A673 (cell line): Measurements from ENCODE around the gene ZNF212. TPM values are rescaled to one million over a fixed set of nuclear protein-coding genes. Genes with fewer than 3 reads are reported as not detected.
"Not testable (repeated sequence)": the region's sequence is repeated elsewhere in the genome, so short reads cannot be mapped to it uniquely, and the experiment has no call there.

ENCODE experiments used
- BruUV-seq: library from RNA; stranded (reverse); fragments of 400-500 nt; replicated peaks from 2 replicates; lab custom pipeline; 2021; lab: Mats Ljungman, UMichigan
- CTCF ChIA-PET: fragments of 300-600 bp; sonication (Branson Sonifier 250); formaldehyde crosslinking; loops from one replicate; lab custom pipeline; 2022; ENCODE audit warnings: antibody characterized with exemption; lab: Charles Lee
- POLR2A ChIA-PET: fragments of 300-600 bp; sonication (Branson Sonifier 250); formaldehyde crosslinking; loops from one replicate; lab custom pipeline; 2022; ENCODE audit warnings: antibody characterized with exemption; ENCODE audit not compliant: low non-redundant PET; lab: Charles Lee
- DNase-seq: peaks from one replicate; pipeline ENCODE4 v3.0.0-alpha.2; 2015; ENCODE audit warnings: low spot score
- H3K27ac ChIP-seq: fragments of 200-600 bp; sonication (generic); 2 replicates; pipeline ENCODE4 v1.5.1; 2016; ENCODE audit warnings: mixed run types, low read depth, mild to moderate bottlenecking, mixed read lengths, antibody characterized with exemption, low read length; ENCODE audit not compliant: poor library complexity, severe bottlenecking
- H3K27me3 ChIP-seq: fragments of 200-600 bp; sonication (generic); replicated peaks from 2 replicates; pipeline ENCODE4 v1.6.1; 2017; ENCODE audit warnings: mixed run types, low read depth, mild to moderate bottlenecking, mixed read lengths, antibody characterized with exemption, low read length; ENCODE audit not compliant: insufficient read depth, poor library complexity
- H3K36me3 ChIP-seq: fragments of 200-600 bp; sonication (generic); 2 replicates; pipeline ENCODE4 v1.6.1; 2016; ENCODE audit warnings: mixed run types, mild to moderate bottlenecking, mixed read lengths, antibody characterized with exemption, low read length; ENCODE audit not compliant: insufficient read depth, poor library complexity, severe bottlenecking
- H3K4me1 ChIP-seq: fragments of 200-600 bp; sonication (generic); 2 replicates; pipeline ENCODE4 v1.6.1; 2017; ENCODE audit warnings: mixed run types, mild to moderate bottlenecking, mixed read lengths, antibody characterized with exemption, low read length; ENCODE audit not compliant: insufficient read depth, poor library complexity, severe bottlenecking
- H3K4me3 ChIP-seq: fragments of 200-600 bp; sonication (generic); 2 replicates; pipeline ENCODE4 v1.5.1; 2016; ENCODE audit warnings: low read depth, mixed run types, mild to moderate bottlenecking, mixed read lengths, low read length; ENCODE audit not compliant: poor library complexity, severe bottlenecking
- H3K9me3 ChIP-seq: fragments of 200-600 bp; sonication (generic); 2 replicates; pipeline ENCODE4 v1.6.1; 2016; ENCODE audit warnings: mixed run types, low read depth, mild to moderate bottlenecking, mixed read lengths, antibody characterized with exemption, low read length; ENCODE audit not compliant: poor library complexity, severe bottlenecking
- EZH2 ChIP-seq: fragments of 200-600 bp; sonication (generic); IDR thresholded peaks from 2 replicates; pipeline ENCODE4 v1.6.1; 2017; ENCODE audit warnings: borderline replicate concordance, low read depth, mild to moderate bottlenecking, mixed read lengths, antibody characterized with exemption, low read length; ENCODE audit not compliant: poor library complexity, severe bottlenecking
- intact Hi-C: fragments of 100-400 bp; cut with micrococcal nuclease; formaldehyde crosslinking; loops from one replicate; pipeline ENCODE4 v1.10.0; 2022; ENCODE audit not compliant: unreplicated experiment
- total RNA-seq: library from RNA; stranded (reverse); gene quantifications from 2 replicates; pipeline ENCODE4 v1.2.3, GENCODE V29; 2021
- TF ChIP-seq, protein P1 (sequence below): fragments of 300-800, 200-600 bp; sonication (generic); conservative IDR thresholded peaks from 2 replicates; pipeline ENCODE4 v1.5.1; 2017; ENCODE audit warnings: low read depth, mild to moderate bottlenecking, antibody characterized with exemption, low read length, moderate library complexity, mixed read lengths

Gene ZNF212
- total RNA-seq, 1 experiment from 2014 or later = 12.3 TPM

DNA sequence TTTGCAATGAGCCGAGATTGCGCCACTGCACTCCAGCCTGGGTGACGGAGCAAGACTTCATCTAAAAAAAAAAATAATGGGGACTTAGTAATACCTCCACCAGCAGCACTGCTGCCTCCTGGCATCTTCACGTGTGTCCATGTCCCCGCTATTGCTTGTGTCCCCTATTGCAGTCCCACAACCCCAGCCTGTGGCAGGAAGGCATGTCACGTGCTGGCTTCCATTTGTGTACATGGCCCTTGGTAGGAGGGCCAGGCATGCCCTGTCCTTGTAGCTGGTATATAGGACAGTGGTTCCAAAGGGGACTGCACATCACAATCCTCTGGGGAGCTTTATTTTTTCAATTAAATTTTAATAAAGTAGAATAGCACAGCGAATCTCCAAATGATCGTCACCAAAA, 28.3 kb downstream of the ZNF212 start:
- no peaks in the 10 kb centered on the region for H3K9me3 ChIP-seq
- peaks cover 14% of the 10 kb centered on the region for H3K36me3 ChIP-seq
- H3K27ac ChIP-seq = no peak overlapping the region
- DNase-seq = no peak
- H3K4me1 ChIP-seq = no peaks in the 10 kb centered on the region
- ChIA-PET CTCF (no interaction called here), POLR2A (no interaction called here)
- no peaks in the 10 kb centered on the region for H3K27me3 ChIP-seq
- intact Hi-C loops = loop anchor here (10.0 kb wide), 1 partner anchor 357 kb away; no protein-coding TSS in a partner anchor
- no TSS peak for BruUV-seq
- TF ChIP-seq, protein P1, sequence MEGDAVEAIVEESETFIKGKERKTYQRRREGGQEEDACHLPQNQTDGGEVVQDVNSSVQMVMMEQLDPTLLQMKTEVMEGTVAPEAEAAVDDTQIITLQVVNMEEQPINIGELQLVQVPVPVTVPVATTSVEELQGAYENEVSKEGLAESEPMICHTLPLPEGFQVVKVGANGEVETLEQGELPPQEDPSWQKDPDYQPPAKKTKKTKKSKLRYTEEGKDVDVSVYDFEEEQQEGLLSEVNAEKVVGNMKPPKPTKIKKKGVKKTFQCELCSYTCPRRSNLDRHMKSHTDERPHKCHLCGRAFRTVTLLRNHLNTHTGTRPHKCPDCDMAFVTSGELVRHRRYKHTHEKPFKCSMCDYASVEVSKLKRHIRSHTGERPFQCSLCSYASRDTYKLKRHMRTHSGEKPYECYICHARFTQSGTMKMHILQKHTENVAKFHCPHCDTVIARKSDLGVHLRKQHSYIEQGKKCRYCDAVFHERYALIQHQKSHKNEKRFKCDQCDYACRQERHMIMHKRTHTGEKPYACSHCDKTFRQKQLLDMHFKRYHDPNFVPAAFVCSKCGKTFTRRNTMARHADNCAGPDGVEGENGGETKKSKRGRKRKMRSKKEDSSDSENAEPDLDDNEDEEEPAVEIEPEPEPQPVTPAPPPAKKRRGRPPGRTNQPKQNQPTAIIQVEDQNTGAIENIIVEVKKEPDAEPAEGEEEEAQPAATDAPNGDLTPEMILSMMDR = no peak
- TF ChIP-seq EZH2 = no peak
- no peak overlapping the region for H3K4me3 ChIP-seq

DNA sequence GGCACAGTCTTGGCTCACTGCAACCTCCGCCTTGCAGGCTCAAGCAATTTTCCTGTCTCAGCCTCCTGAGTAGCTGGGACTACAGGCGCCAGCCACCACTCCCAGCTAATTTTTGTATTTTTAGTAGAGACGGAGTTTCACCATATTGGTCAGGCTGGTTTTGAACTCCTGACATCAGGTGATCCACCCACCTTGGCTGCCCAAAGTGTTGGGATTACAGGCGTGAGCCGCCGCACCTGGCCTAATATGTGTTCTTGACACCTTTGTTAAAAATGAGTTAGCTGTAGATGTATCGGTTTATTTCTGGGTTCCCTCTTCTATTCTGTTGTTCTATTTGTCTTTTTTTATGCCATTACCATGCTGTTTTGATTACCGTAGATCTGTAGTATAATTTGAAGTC, 35.0 kb downstream of the ZNF212 start:
- H3K4me1 ChIP-seq, H3K27me3 ChIP-seq, BruUV-seq, H3K27ac ChIP-seq, H3K4me3 ChIP-seq, DNase-seq, CTCF ChIA-PET, POLR2A ChIA-PET, intact Hi-C loops, H3K9me3 ChIP-seq: not testable (repeated sequence)
- H3K36me3 ChIP-seq = peaks cover 19% of the 10 kb centered on the region

DNA sequence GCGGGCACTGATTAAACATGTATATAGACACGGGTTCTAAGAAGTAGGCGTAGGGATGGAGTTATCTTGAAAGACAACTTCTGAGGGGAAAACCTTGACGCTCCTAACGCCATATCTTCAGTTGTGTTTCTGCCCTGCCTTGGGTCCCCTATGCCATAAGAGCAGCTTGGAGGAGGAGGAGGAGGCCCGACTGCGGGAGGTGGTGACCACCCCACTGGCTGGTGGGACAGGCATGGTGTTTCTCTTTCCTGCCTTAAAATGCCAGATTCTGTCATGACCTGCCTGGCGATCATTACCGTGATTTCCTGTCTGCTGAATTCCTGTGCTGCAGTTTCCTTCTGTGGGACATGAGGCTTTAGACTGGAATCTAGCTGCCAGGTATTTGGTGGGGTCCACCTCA, 38.4 kb downstream of the ZNF212 start:
- ChIA-PET POLR2A (no interaction called here), CTCF (no interaction called here)
- intact Hi-C loops = no loop called here
- Histone ChIP-seq H3K27me3 (no peaks in the 10 kb centered on the region), H3K4me1 (no peaks in the 10 kb centered on the region), H3K9me3 (no peaks in the 10 kb centered on the region), H3K36me3 (peaks cover 15% of the 10 kb centered on the region), H3K27ac (no peak overlapping the region), H3K4me3 (no peak overlapping the region)
- TF ChIP-seq, protein P1 = no peak
- no peak for TF ChIP-seq EZH2
- no peak for DNase-seq
- no TSS peak for BruUV-seq

DNA sequence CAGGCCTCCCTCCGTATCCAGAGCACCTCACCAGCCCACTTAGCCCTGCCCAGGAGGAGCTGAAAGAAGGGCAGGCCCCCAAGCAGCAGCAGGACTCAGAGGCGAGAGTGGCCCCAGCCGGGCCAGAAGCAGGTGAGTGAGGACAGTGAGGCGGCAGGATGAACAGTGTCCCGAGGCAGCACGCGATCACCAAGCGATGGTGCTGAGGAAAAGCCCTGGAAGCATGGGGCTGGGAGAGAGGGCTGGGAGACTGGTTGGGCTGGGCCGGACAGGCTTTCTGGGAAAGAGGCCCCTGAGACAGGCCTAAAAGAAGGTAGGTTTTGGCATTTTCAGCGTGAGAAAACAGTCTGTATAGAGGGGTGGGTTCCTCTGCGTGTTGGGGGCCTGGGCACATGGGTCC, 38.9 kb downstream of the ZNF212 start:
- TF ChIP-seq EZH2 = no peak
- TF ChIP-seq, protein P1 = no peak
- BruUV-seq = no TSS peak
- Histone ChIP-seq H3K9me3 (no peaks in the 10 kb centered on the region), H3K4me3 (no peak overlapping the region), H3K4me1 (no peaks in the 10 kb centered on the region), H3K36me3 (peaks cover 15% of the 10 kb centered on the region), H3K27me3 (no peaks in the 10 kb centered on the region), H3K27ac (no peak overlapping the region)
- POLR2A ChIA-PET = no interaction called here
- intact Hi-C loops = no loop called here
- CTCF ChIA-PET = no interaction called here
- no peak for DNase-seq
